H1 (cell line): ENCODE results near the gene RUVBL1. TPM values are rescaled to one million over a fixed set of nuclear protein-coding genes. Genes with fewer than 3 reads are reported as not detected.

Experiments used
- BCL11A ChIP-seq, 2 experiments: IDR thresholded peaks; one replicate each; pipeline ENCODE4 v1.6.1; 2011; ENCODE audit warnings: low read depth in 2 of 2, low read length in 2 of 2, mild to moderate bottlenecking in 2 of 2
- POLR2AphosphoS5 ChIP-seq: IDR thresholded peaks from 2 replicates; pipeline ENCODE4 v1.6.1; 2011; ENCODE audit warnings: low read depth, low read length
- RNF2 ChIP-seq: fragments of 200-900, 300-1000 bp; sonication (generic); IDR thresholded peaks from 2 replicates; pipeline ENCODE4 v1.7.1; 2016; ENCODE audit warnings: borderline replicate concordance, low read depth, mild to moderate bottlenecking, antibody characterized with exemption, low read length; ENCODE audit not compliant: poor library complexity, severe bottlenecking; ENCODE audit errors: missing control alignments
- SIN3A ChIP-seq, 2 experiments: IDR thresholded peaks in 1 of 2; conservative IDR thresholded peaks in 1 of 2; 2 replicates each; pipeline ENCODE4 v1.6.1; 2011 to 2012; ENCODE audit warnings: low read length in 2 of 2, improper control_type of control experiment in 1 of 2, low read depth in 1 of 2, mild to moderate bottlenecking in 1 of 2
- SIRT6 ChIP-seq: IDR thresholded peaks from one replicate; pipeline ENCODE4 v1.7.1; 2012; ENCODE audit warnings: low read length, inconsistent platforms
- SP1 ChIP-seq: IDR thresholded peaks from 2 replicates; pipeline ENCODE4 v1.6.1; 2011; ENCODE audit warnings: low read depth, low read length
- SP2 ChIP-seq: IDR thresholded peaks from 2 replicates; pipeline ENCODE4 v1.6.1; 2012; ENCODE audit warnings: mild to moderate bottlenecking, low read length, inconsistent platforms
- SP4 ChIP-seq: IDR thresholded peaks from 2 replicates; pipeline ENCODE4 v1.6.1; 2012; ENCODE audit warnings: low read length, inconsistent platforms
- YY1 ChIP-seq: IDR thresholded peaks from 2 replicates; pipeline ENCODE4 v1.6.1; 2011; ENCODE audit warnings: low read depth, mild to moderate bottlenecking, low read length
- polyA plus RNA-seq, 7 experiments: library from polyadenylated mRNA; depleted of rRNA in 3 of 7; stranded (reverse) in 5 of 7; unstranded in 2 of 7; fragments of >200 nt in 5 of 7; fragments of 200-250 nt in 2 of 7; gene quantifications; 1 replicate in 5 of 7; 2 replicates in 1 of 7; 4 replicates in 1 of 7; pipeline versions ENCODE4 v1.2.1 to v1.2.3, GENCODE V29; 2011 to 2013; ENCODE audit warnings: missing spikeins in 2 of 7, mixed read lengths in 2 of 7
- total RNA-seq: library from RNA; stranded (reverse); fragmentation: NEBNext Ultra II Directional; extraction: Animal tissue kit (Norgen Biotek cat#: 25700); gene quantifications from 2 replicates; pipeline ENCODE4 v1.2.1, GENCODE V29; 2021
- TF ChIP-seq, protein P1 (sequence below): fragments of 300-600 bp; sonication (generic); IDR thresholded peaks from 2 replicates; pipeline ENCODE4 v1.7.1; 2012; ENCODE audit warnings: low read length, moderate library complexity, mild to moderate bottlenecking, inconsistent platforms; ENCODE audit not compliant: insufficient replicate concordance

Gene RUVBL1
- total and polyA plus RNA-seq, 2 of the 8 experiments (the other 6 are each of a cell fraction or from before 2014, with no cell fraction given) = 112 to 135 TPM

DNA sequence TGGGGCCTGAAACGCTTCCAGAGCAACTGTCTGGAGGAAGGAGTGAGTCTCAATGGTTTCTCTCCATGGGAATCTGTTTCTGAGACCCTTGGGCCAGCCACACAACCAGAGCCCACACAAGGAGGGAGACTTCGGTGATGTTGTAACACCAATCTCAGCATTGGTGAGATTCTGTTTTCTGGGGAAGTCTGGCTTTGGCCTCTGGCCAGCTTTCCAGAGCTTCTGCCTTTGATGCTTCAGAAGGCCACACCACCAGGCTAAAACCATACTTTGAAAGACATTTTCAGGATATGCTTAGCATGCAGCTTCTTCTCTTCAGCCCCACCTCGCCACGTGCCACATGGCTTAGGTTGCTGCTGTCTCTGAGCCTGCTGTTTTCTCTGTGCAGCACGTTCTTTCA is 26.0 kb upstream of the RUVBL1 start (continued):
- TF ChIP-seq, protein P1, sequence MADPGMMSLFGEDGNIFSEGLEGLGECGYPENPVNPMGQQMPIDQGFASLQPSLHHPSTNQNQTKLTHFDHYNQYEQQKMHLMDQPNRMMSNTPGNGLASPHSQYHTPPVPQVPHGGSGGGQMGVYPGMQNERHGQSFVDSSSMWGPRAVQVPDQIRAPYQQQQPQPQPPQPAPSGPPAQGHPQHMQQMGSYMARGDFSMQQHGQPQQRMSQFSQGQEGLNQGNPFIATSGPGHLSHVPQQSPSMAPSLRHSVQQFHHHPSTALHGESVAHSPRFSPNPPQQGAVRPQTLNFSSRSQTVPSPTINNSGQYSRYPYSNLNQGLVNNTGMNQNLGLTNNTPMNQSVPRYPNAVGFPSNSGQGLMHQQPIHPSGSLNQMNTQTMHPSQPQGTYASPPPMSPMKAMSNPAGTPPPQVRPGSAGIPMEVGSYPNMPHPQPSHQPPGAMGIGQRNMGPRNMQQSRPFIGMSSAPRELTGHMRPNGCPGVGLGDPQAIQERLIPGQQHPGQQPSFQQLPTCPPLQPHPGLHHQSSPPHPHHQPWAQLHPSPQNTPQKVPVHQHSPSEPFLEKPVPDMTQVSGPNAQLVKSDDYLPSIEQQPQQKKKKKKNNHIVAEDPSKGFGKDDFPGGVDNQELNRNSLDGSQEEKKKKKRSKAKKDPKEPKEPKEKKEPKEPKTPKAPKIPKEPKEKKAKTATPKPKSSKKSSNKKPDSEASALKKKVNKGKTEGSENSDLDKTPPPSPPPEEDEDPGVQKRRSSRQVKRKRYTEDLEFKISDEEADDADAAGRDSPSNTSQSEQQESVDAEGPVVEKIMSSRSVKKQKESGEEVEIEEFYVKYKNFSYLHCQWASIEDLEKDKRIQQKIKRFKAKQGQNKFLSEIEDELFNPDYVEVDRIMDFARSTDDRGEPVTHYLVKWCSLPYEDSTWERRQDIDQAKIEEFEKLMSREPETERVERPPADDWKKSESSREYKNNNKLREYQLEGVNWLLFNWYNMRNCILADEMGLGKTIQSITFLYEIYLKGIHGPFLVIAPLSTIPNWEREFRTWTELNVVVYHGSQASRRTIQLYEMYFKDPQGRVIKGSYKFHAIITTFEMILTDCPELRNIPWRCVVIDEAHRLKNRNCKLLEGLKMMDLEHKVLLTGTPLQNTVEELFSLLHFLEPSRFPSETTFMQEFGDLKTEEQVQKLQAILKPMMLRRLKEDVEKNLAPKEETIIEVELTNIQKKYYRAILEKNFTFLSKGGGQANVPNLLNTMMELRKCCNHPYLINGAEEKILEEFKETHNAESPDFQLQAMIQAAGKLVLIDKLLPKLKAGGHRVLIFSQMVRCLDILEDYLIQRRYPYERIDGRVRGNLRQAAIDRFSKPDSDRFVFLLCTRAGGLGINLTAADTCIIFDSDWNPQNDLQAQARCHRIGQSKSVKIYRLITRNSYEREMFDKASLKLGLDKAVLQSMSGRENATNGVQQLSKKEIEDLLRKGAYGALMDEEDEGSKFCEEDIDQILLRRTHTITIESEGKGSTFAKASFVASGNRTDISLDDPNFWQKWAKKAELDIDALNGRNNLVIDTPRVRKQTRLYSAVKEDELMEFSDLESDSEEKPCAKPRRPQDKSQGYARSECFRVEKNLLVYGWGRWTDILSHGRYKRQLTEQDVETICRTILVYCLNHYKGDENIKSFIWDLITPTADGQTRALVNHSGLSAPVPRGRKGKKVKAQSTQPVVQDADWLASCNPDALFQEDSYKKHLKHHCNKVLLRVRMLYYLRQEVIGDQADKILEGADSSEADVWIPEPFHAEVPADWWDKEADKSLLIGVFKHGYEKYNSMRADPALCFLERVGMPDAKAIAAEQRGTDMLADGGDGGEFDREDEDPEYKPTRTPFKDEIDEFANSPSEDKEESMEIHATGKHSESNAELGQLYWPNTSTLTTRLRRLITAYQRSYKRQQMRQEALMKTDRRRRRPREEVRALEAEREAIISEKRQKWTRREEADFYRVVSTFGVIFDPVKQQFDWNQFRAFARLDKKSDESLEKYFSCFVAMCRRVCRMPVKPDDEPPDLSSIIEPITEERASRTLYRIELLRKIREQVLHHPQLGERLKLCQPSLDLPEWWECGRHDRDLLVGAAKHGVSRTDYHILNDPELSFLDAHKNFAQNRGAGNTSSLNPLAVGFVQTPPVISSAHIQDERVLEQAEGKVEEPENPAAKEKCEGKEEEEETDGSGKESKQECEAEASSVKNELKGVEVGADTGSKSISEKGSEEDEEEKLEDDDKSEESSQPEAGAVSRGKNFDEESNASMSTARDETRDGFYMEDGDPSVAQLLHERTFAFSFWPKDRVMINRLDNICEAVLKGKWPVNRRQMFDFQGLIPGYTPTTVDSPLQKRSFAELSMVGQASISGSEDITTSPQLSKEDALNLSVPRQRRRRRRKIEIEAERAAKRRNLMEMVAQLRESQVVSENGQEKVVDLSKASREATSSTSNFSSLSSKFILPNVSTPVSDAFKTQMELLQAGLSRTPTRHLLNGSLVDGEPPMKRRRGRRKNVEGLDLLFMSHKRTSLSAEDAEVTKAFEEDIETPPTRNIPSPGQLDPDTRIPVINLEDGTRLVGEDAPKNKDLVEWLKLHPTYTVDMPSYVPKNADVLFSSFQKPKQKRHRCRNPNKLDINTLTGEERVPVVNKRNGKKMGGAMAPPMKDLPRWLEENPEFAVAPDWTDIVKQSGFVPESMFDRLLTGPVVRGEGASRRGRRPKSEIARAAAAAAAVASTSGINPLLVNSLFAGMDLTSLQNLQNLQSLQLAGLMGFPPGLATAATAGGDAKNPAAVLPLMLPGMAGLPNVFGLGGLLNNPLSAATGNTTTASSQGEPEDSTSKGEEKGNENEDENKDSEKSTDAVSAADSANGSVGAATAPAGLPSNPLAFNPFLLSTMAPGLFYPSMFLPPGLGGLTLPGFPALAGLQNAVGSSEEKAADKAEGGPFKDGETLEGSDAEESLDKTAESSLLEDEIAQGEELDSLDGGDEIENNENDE = no peak
- no peak for TF ChIP-seq RNF2
- no peak for TF ChIP-seq BCL11A (IDR thresholded peaks at IDR 0.05; ENCODE audit: low read depth in 2 of 2, low read length in 2 of 2)
- TF ChIP-seq SP2 = no peak
- no peak for TF ChIP-seq POLR2AphosphoS5
- TF ChIP-seq SP1 = no peak
- TF ChIP-seq SIRT6 = no peak
- TF ChIP-seq SIN3A (conservative IDR thresholded peaks at IDR 0.05 in 1 of 2, IDR thresholded peaks at IDR 0.05 in 1 of 2; ENCODE audit: low read depth in 1 of 2, low read length in 2 of 2) = no peak
- TF ChIP-seq SP4 = no peak
- no peak for TF ChIP-seq YY1
